ENCODE measurements around the gene TPST2. TPM values are rescaled to one million over a fixed set of nuclear protein-coding genes. Genes with fewer than 3 reads are reported as not detected.

TPST2 gene
- polyA plus RNA-seq, 1 experiment, result 33.6 TPM

DNA sequence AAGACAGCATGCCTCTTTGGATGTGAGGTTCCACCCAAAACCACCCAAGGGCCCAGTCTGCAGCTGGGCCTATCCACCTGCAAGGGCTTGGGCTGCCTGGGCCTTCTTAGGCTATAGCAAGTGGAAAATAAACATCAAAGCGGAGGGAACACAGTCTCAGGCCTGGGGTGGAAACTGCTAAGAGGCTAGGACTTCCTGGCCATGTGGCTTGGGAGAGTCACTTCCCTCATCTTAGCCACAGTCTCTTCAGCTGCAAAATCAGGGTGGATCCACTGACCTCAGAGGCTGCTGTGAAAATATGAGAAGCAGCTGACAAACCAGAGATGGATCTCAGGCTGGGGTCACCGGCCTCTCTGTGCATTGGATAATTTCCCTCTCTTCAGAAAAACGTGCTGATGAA lies 47.1 kb downstream of the TPST2 start:
- TF ChIP-seq, protein P1, sequence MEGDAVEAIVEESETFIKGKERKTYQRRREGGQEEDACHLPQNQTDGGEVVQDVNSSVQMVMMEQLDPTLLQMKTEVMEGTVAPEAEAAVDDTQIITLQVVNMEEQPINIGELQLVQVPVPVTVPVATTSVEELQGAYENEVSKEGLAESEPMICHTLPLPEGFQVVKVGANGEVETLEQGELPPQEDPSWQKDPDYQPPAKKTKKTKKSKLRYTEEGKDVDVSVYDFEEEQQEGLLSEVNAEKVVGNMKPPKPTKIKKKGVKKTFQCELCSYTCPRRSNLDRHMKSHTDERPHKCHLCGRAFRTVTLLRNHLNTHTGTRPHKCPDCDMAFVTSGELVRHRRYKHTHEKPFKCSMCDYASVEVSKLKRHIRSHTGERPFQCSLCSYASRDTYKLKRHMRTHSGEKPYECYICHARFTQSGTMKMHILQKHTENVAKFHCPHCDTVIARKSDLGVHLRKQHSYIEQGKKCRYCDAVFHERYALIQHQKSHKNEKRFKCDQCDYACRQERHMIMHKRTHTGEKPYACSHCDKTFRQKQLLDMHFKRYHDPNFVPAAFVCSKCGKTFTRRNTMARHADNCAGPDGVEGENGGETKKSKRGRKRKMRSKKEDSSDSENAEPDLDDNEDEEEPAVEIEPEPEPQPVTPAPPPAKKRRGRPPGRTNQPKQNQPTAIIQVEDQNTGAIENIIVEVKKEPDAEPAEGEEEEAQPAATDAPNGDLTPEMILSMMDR (IDR thresholded peaks at IDR 0.05; ENCODE audit: low read depth, low read length), result no peak
- no peak overlapping the region for H3K27ac ChIP-seq (ENCODE audit: low read depth, low read length)

DNA sequence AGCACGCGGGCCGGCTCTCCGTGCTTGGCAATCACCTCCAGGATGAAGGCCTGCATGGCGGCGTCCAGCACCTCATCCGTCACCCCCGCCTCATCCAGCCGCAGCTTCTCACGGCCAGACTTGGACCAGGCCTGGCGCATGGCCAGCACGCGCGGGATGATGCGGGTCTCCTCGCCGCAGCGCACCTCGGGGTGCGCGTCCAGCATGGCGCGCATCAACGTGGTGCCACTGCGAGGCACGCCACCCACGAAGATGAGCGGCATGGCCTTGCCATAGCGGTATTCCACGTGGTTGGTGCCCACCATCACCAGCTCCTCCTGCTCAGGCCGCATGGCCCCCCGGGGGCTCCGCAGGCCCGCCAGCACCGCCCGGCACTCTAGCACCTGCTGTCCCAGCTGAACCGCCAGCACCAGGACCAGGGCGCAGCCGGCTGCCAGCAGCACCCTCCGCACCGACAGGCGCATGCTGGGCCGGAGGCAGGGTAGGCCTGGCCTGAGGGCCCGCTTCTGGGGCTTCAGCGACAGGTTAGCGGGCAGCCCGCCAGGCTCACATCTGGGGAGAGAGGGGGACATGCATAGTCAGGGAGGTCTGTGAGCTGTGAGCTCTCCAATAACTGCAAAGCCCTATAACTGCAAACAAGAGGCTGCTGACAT lies 48.6 kb downstream of the TPST2 start:
- ChIA-PET POLR2A (interaction anchor here (0.6 kb wide), 1 partner anchor 42 kb away, joined by 3 read pairs; no protein-coding TSS in a partner anchor), CTCF (no interaction called here)
- H3K27ac ChIP-seq (ENCODE audit: low read depth, low read length), result no peak overlapping the region
- no peak overlapping the region for H3K4me3 ChIP-seq (ENCODE audit: low read depth, low read length)
- TF ChIP-seq, protein P1 (IDR thresholded peaks at IDR 0.05; ENCODE audit: low read depth, low read length), result no peak
- no peaks in the 10 kb centered on the region for H3K27me3 ChIP-seq (ENCODE audit: control insufficient read depth, insufficient read depth, low read length)
- DNase-seq (ENCODE audit: low read depth, low spot score), result no peak
- no peaks in the 10 kb centered on the region for H3K9me3 ChIP-seq (ENCODE audit: control insufficient read depth, insufficient read depth, low read length)

More for the DNA sequence above, 47.1 kb downstream of the TPST2 start:
- Histone ChIP-seq H3K4me3 (ENCODE audit: low read depth, low read length) (no peak overlapping the region), H3K9me3 (ENCODE audit: control insufficient read depth, insufficient read depth, low read length) (no peaks in the 10 kb centered on the region), H3K27me3 (ENCODE audit: control insufficient read depth, insufficient read depth, low read length) (no peaks in the 10 kb centered on the region)
- no peak for DNase-seq (ENCODE audit: low read depth, low spot score)
- CTCF ChIA-PET, result no interaction called here
- POLR2A ChIA-PET, result no interaction called here

DNA sequence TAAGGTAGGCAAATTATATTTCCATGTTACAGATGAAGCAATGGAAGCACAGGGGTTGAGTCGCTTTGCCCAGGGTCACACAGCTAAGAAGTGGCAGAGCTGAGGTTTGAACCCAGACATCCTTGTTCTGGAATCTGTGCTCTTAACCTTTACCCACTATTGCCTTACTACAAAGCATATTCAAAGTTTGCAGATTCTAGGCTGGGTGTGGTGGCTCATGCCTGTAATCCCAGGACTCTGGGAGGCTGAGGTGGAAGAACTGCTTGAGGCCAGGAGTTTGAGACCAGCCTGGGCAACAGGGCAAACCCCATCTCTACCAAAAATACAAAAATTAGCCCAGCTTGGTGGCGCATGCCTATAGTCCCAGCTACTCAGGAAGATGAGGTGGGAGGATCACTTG lies 49.8 kb downstream of the TPST2 start:
- DNase-seq (ENCODE audit: low read depth, low spot score), result no peak
- TF ChIP-seq, protein P1 (IDR thresholded peaks at IDR 0.05; ENCODE audit: low read depth, low read length), result no peak
- H3K4me3 ChIP-seq (ENCODE audit: low read depth, low read length), result no peak overlapping the region
- no peaks in the 10 kb centered on the region for H3K27me3 ChIP-seq (ENCODE audit: control insufficient read depth, insufficient read depth, low read length)
- ChIA-PET POLR2A (no interaction called here), CTCF (no interaction called here)
- no peaks in the 10 kb centered on the region for H3K9me3 ChIP-seq (ENCODE audit: control insufficient read depth, insufficient read depth, low read length)
- H3K27ac ChIP-seq (ENCODE audit: low read depth, low read length), result no peak overlapping the region

- no peak overlapping the region for H3K4me3 ChIP-seq (ENCODE audit: low read depth, low read length)
- no peak for DNase-seq (ENCODE audit: low read depth, low spot score)
- no peaks in the 10 kb centered on the region for H3K27me3 ChIP-seq (ENCODE audit: control insufficient read depth, insufficient read depth, low read length)
- H3K27ac ChIP-seq (ENCODE audit: low read depth, low read length), result no peak overlapping the region
- CTCF ChIA-PET, result no interaction called here
- H3K9me3 ChIP-seq (ENCODE audit: control insufficient read depth, insufficient read depth, low read length), result no peaks in the 10 kb centered on the region
- POLR2A ChIA-PET, result no interaction called here
- TF ChIP-seq, protein P1 (IDR thresholded peaks at IDR 0.05; ENCODE audit: low read depth, low read length), result no peak
Measured at GRCh38 chr22:26536762-26537134, 53.2 kb downstream of the TPST2 start.

GRCh38 chr22:26536056-26536761 lies 53.7 kb downstream of the TPST2 start:
- Histone ChIP-seq H3K9me3 (ENCODE audit: control insufficient read depth, insufficient read depth, low read length) (no peaks in the 10 kb centered on the region), H3K4me3 (ENCODE audit: low read depth, low read length) (no peak overlapping the region), H3K27me3 (ENCODE audit: control insufficient read depth, insufficient read depth, low read length) (no peaks in the 10 kb centered on the region), H3K27ac (ENCODE audit: low read depth, low read length) (no peak overlapping the region)
- POLR2A ChIA-PET, result interaction anchor here (0.6 kb wide), 1 partner anchor 108 kb away, joined by 6 read pairs; no protein-coding TSS in a partner anchor
- TF ChIP-seq, protein P1 (IDR thresholded peaks at IDR 0.05; ENCODE audit: low read depth, low read length), result no peak
- CTCF ChIA-PET, result no interaction called here
- DNase-seq (ENCODE audit: low read depth, low spot score), result no peak

Data from AG04450 (cell line).